ENCODE results near the gene CHKA. TPM values are rescaled to one million over a fixed set of nuclear protein-coding genes. Genes with fewer than 3 reads are reported as not detected.

CHKA gene
- total RNA-seq, 1 donor from 2014 or later: 17.9 TPM

- DNase-seq (ENCODE audit: low read depth): no peak
- no peak for TF ChIP-seq CTCF (conservative IDR thresholded peaks at IDR 0.05; ENCODE audit: low read depth, low read length)
- H3K4me3 ChIP-seq (ENCODE audit: low read depth, low read length): no peak overlapping the region
Measured at GRCh38 chr11:68090287-68090686, 30.9 kb downstream of the CHKA start.

- TF ChIP-seq CTCF (conservative IDR thresholded peaks at IDR 0.05; ENCODE audit: low read depth, low read length): no peak
- H3K4me3 ChIP-seq (ENCODE audit: low read depth, low read length): no peak overlapping the region
- no peak for DNase-seq (ENCODE audit: low read depth)
Measured at GRCh38 chr11:68089679-68090078, 31.5 kb downstream of the CHKA start.

GRCh38 chr11:68083517-68083916 is 37.7 kb downstream of the CHKA start:
- TF ChIP-seq CTCF (conservative IDR thresholded peaks at IDR 0.05; ENCODE audit: low read depth, low read length): no peak
- no peak overlapping the region for H3K4me3 ChIP-seq (ENCODE audit: low read depth, low read length)
- DNase-seq (ENCODE audit: low read depth): no peak

- TF ChIP-seq CTCF (conservative IDR thresholded peaks at IDR 0.05; ENCODE audit: low read depth, low read length): no peak
- no peak for DNase-seq (ENCODE audit: low read depth)
- no peak overlapping the region for H3K4me3 ChIP-seq (ENCODE audit: low read depth, low read length)
Measured at GRCh38 chr11:68082481-68082880, 38.7 kb downstream of the CHKA start.

GRCh38 chr11:68081691-68082090 is 39.5 kb downstream of the CHKA start:
- no peak overlapping the region for H3K4me3 ChIP-seq (ENCODE audit: low read depth, low read length)
- DNase-seq (ENCODE audit: low read depth): no peak
- no peak for TF ChIP-seq CTCF (conservative IDR thresholded peaks at IDR 0.05; ENCODE audit: low read depth, low read length)

GRCh38 chr11:68080860-68081259 is 40.3 kb downstream of the CHKA start:
- DNase-seq (ENCODE audit: low read depth): no peak
- H3K4me3 ChIP-seq (ENCODE audit: low read depth, low read length): no peak overlapping the region
- no peak for TF ChIP-seq CTCF (conservative IDR thresholded peaks at IDR 0.05; ENCODE audit: low read depth, low read length)
